ENCODE data around the gene FCGR2B.
"Not testable (repeated sequence)": the region's sequence is repeated elsewhere in the genome, so short reads cannot be mapped to it uniquely, and the experiment has no call there.

DNA sequence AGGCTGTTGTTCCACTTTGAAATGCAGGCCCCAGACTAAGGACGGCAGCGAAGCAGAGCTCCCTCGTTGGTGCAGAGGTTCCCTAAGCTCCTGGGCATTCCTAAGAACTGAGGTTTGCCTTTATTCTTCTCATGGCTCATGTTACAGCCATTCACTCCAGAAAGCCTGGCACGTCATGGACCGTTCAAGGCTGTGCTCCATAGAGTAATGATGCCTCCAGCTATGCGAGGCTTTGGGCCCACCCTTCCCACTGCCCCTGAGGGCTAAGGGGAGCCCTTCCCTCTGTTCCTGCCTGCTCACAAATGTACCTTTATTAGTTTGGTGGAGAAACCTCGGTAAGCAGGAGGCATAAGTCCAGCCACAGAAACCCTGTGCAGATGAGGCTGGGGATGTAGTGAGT, 10.5 kb downstream of the FCGR2B start:
- not testable (repeated sequence) for TF ChIP-seq CTCF (IDR thresholded peaks at IDR 0.05); CHD2 (IDR thresholded peaks at IDR 0.05; ENCODE audit: low read length, partially characterized antibody); RCOR1 (IDR thresholded peaks at IDR 0.05; ENCODE audit: low read length); FOXM1 (IDR thresholded peaks at IDR 0.05; ENCODE audit: low read depth); REST (IDR thresholded peaks at IDR 0.05; ENCODE audit: low read depth, low read length); MXI1 (IDR thresholded peaks at IDR 0.05; ENCODE audit: low read depth, low read length); FOSL2 (IDR thresholded peaks at IDR 0.05; ENCODE audit: borderline replicate concordance, low read depth); GABPA (IDR thresholded peaks at IDR 0.05; ENCODE audit: low read depth); SMC3 (IDR thresholded peaks at IDR 0.05; ENCODE audit: low read depth, low read length)

All from SK-N-SH (cell line).